Measurements from ENCODE around the gene UBE2H. TPM values are rescaled to one million over a fixed set of nuclear protein-coding genes. Genes with fewer than 3 reads are reported as not detected.
A peak's percentile ranks its signal among the peaks of the same experiment; 100 is the strongest.

The UBE2H gene
- total RNA-seq, 4 donors from 2014 or later: 49.5 to 90.9 (median 57.1) TPM

GRCh38 chr7:129857313-129857712, 95.4 kb downstream of the UBE2H start:
- Histone ChIP-seq H3K4me1 (peaks cover 67% of the 10 kb centered on the region), H3K27ac (no peak overlapping the region), H3K4me3 (no peak overlapping the region), H3K27me3 (no peaks in the 10 kb centered on the region), H3K9me3 (no peaks in the 10 kb centered on the region), H3K36me3 (no peaks in the 10 kb centered on the region)
- DNase-seq (ENCODE audit: low spot score in 2 of 2): no peak
- WGBS: 61% methylated on average over 1 of the region's 1 CpG
- TF ChIP-seq POLR2AphosphoS5 (IDR thresholded peaks at IDR 0.05): no peak

- H3K9me3 ChIP-seq: no peaks in the 10 kb centered on the region
- no peak overlapping the region for H3K27ac ChIP-seq
- no peaks in the 10 kb centered on the region for H3K27me3 ChIP-seq
- H3K4me1 ChIP-seq: peaks cover 60% of the 10 kb centered on the region
- DNase-seq (ENCODE audit: low spot score in 2 of 2): no peak
- 93% methylated on average over 5 of the region's 5 CpGs for WGBS
- H3K4me3 ChIP-seq: no peak overlapping the region
- H3K36me3 ChIP-seq: no peaks in the 10 kb centered on the region
- no peak for TF ChIP-seq POLR2A (IDR thresholded peaks at IDR 0.05)
- no peak for TF ChIP-seq POLR2AphosphoS5 (IDR thresholded peaks at IDR 0.05)
- TF ChIP-seq CTCF (IDR thresholded peaks at IDR 0.05): no peak
Measured at GRCh38 chr7:129855935-129856717, 96.6 kb downstream of the UBE2H start.

- peaks cover 60% of the 10 kb centered on the region for H3K4me1 ChIP-seq
- H3K9me3 ChIP-seq: no peaks in the 10 kb centered on the region
- WGBS: 66% methylated on average over 6 of the region's 6 CpGs
- H3K27me3 ChIP-seq: no peaks in the 10 kb centered on the region
- TF ChIP-seq EP300 (IDR thresholded peaks at IDR 0.05) (no peak), POLR2A (IDR thresholded peaks at IDR 0.05) (no peak), POLR2AphosphoS5 (IDR thresholded peaks at IDR 0.05) (no peak), CTCF (IDR thresholded peaks at IDR 0.05) (no peak)
- no peak overlapping the region for H3K4me3 ChIP-seq
- DNase-seq (ENCODE audit: low spot score in 2 of 2): no peak
- H3K36me3 ChIP-seq: no peaks in the 10 kb centered on the region
- no peak overlapping the region for H3K27ac ChIP-seq
Measured at GRCh38 chr7:129855234-129855673, 97.5 kb downstream of the UBE2H start.

GRCh38 chr7:129854401-129854800, 98.4 kb downstream of the UBE2H start:
- TF ChIP-seq CTCF (IDR thresholded peaks at IDR 0.05): no peak
- no peak for TF ChIP-seq EP300 (IDR thresholded peaks at IDR 0.05)
- TF ChIP-seq POLR2AphosphoS5 (IDR thresholded peaks at IDR 0.05): no peak
- no peak for TF ChIP-seq POLR2A (IDR thresholded peaks at IDR 0.05)
- no peaks in the 10 kb centered on the region for H3K27me3 ChIP-seq
- peaks cover 56% of the 10 kb centered on the region for H3K4me1 ChIP-seq
- H3K4me3 ChIP-seq: no peak overlapping the region
- H3K27ac ChIP-seq: peak overlapping the region; percentile 61
- no peaks in the 10 kb centered on the region for H3K36me3 ChIP-seq
- no peak for DNase-seq (ENCODE audit: low spot score in 2 of 2)
- 42% methylated on average over 1 of the region's 1 CpG for WGBS
- no peaks in the 10 kb centered on the region for H3K9me3 ChIP-seq

- 34% methylated on average over 6 of the region's 6 CpGs for WGBS
- Histone ChIP-seq H3K36me3 (no peaks in the 10 kb centered on the region), H3K9me3 (no peaks in the 10 kb centered on the region), H3K4me1 (peaks cover 50% of the 10 kb centered on the region), H3K27me3 (no peaks in the 10 kb centered on the region), H3K4me3 (no peak overlapping the region), H3K27ac (peak overlapping the region; percentile 1)
- no peak for DNase-seq (ENCODE audit: low spot score in 2 of 2)
- no peak for TF ChIP-seq EP300 (IDR thresholded peaks at IDR 0.05)
- no peak for TF ChIP-seq CTCF (IDR thresholded peaks at IDR 0.05)
- no peak for TF ChIP-seq POLR2A (IDR thresholded peaks at IDR 0.05)
- no peak for TF ChIP-seq POLR2AphosphoS5 (IDR thresholded peaks at IDR 0.05)
Measured at GRCh38 chr7:129853661-129854268, 99.0 kb downstream of the UBE2H start.
